ENCODE results near the gene ZC3H18. TPM values are rescaled to one million over a fixed set of nuclear protein-coding genes. Genes with fewer than 3 reads are reported as not detected.
"Not testable (repeated sequence)": the region's sequence is repeated elsewhere in the genome, so short reads cannot be mapped to it uniquely, and the experiment has no call there.

Gene ZC3H18
- total RNA-seq, 1 donor from 2014 or later: 14.6 TPM

DNA sequence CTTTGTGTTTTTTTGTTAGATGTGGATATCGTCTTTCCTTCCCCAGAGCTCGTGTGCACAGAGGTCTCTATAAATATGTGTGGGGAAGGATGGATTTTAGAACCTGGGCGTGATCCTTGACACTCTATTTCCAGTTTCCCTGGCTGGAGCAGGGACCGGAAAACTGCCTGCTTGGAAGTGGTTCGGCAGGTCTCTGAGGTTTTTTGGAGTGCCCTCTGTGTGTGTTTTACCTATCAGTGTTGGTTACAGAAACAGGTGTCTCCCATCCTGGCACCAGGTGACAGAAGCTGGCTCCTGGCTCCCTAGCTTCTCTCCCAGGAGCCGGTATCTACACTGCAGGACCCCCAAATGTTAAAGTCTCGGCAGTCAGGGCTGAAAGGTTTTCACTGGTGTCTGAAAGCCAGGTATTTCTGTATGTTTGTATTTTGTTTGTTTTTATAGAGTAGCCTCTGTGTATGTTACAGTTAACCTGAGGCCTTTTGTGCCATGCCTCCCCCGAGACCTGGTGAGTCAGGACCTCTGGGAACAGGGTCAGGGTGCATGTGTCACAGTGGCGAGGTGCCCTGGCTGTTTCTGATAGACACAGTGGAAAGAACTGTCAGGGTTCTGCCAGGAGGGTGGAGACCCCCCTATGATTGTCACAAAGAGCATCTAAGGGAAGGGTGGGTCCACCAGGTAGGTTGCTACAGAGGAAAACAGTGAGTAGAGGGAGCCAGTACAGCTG, 31.3 kb downstream of the ZC3H18 start:
- H3K4me1 ChIP-seq (ENCODE audit: control insufficient read depth in 3 of 3, insufficient read depth in 3 of 3, low read length in 3 of 3): peaks cover 4 to 16% (median 8%) of the 10 kb centered on the region in 3 donors
- H3K27ac ChIP-seq (ENCODE audit: low read depth, low read length): no peak overlapping the region
- no peak overlapping the region for H3K9ac ChIP-seq (ENCODE audit: low read depth in 1 of 3, low read length in 3 of 3)
- H3K9me3 ChIP-seq (ENCODE audit: control insufficient read depth in 3 of 3, low read length in 3 of 3): no peaks in the 10 kb centered on the region
- peaks cover 45 to 50% (median 48%) of the 10 kb centered on the region in 3 donors for H3K36me3 ChIP-seq (ENCODE audit: control insufficient read depth in 3 of 3, insufficient read depth in 3 of 3, low read length in 3 of 3)
- H3K27me3 ChIP-seq (ENCODE audit: control insufficient read depth in 3 of 3, insufficient read depth in 3 of 3, low read length in 3 of 3): no peaks in the 10 kb centered on the region
- no peak overlapping the region for H3K4me3 ChIP-seq (ENCODE audit: low read length in 3 of 3)

DNA sequence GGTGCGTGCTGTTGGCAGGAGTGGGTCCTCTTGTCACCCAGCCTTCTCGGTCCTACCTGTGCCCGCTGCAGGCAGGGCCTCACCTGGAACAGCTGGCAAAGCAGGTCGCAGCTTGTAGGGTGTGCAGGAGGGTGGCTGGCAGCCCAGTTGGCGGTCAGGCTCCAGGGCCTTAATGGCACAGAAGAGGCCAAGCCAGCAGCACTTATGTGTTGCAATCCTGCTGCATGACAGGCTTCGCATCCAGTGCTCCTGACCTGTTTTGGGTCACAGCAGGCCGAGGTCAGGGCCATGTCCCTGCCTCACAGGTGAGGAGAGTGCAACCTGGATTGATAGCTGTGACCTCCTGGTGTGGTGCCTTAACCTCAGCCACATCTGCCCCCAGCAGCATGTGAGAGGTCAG, 31.9 kb downstream of the ZC3H18 start:
- H3K27ac ChIP-seq (ENCODE audit: low read depth, low read length): no peak overlapping the region
- no peaks in the 10 kb centered on the region for H3K9me3 ChIP-seq (ENCODE audit: control insufficient read depth in 3 of 3, low read length in 3 of 3)
- no peak overlapping the region for H3K4me3 ChIP-seq (ENCODE audit: low read length in 3 of 3)
- peaks cover 50 to 54% (median 54%) of the 10 kb centered on the region in 3 donors for H3K36me3 ChIP-seq (ENCODE audit: control insufficient read depth in 3 of 3, insufficient read depth in 3 of 3, low read length in 3 of 3)
- H3K4me1 ChIP-seq (ENCODE audit: control insufficient read depth in 3 of 3, insufficient read depth in 3 of 3, low read length in 3 of 3): peaks cover 4 to 16% (median 8%) of the 10 kb centered on the region in 3 donors
- no peaks in the 10 kb centered on the region for H3K27me3 ChIP-seq (ENCODE audit: control insufficient read depth in 3 of 3, insufficient read depth in 3 of 3, low read length in 3 of 3)
- no peak overlapping the region for H3K9ac ChIP-seq (ENCODE audit: low read depth in 1 of 3, low read length in 3 of 3)

DNA sequence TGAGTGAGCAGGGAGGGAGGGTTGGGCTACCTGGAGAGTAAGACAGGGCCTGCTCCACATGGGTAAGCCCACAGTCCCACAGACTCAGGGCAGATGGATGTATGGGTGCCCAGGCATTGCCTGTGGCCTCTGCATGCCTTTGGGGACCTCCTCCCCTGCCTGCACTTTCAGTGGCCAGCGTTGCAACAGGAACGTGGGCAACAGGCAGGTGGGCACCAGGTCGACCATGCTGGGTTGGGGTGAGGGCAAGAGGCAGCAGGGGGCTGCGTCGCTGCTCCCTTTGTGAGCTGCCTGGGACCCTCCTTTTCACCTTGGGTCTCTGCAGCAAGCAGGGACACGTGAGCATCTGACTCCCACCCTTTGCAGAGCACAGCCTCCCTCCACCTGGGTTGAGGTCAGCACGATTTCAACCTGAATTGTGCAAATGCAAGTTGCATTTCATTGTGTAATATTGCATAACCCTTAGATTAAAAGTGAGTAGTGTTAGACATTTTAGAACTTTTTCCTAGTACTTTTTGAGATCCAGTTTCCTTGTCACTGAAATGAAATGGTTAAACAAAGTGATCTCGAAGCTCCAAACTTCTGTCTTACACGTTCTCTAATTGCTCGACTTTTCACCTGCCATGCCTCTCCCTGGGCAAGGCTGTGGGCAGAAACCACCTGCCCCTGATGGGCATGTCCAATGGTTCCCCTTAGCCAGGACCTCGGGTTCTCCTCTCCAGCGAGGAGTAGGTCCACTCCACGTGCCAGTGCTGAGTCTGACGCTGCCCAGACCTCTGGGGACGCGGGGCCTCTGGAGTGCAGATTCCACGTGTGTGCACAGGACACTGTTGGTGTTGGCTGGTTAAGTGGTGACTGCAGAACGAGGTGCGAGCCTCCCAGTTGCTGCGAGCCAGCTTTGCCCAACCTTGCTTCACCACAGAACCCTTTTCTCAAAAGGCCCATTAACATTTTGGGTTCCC, 35.3 kb downstream of the ZC3H18 start:
- Histone ChIP-seq H3K9me3 (ENCODE audit: control insufficient read depth in 3 of 3, low read length in 3 of 3) (no peaks in the 10 kb centered on the region), H3K9ac (ENCODE audit: low read depth in 1 of 3, low read length in 3 of 3) (no peak overlapping the region), H3K4me1 (ENCODE audit: control insufficient read depth in 3 of 3, insufficient read depth in 3 of 3, low read length in 3 of 3) (no peaks in the 10 kb centered on the region), H3K4me3 (ENCODE audit: low read length in 3 of 3) (no peak overlapping the region), H3K27ac (ENCODE audit: low read depth, low read length) (no peak overlapping the region), H3K36me3 (ENCODE audit: control insufficient read depth in 3 of 3, insufficient read depth in 3 of 3, low read length in 3 of 3) (peaks cover 39 to 51% (median 42%) of the 10 kb centered on the region in 3 donors), H3K27me3 (ENCODE audit: control insufficient read depth in 3 of 3, insufficient read depth in 3 of 3, low read length in 3 of 3) (no peaks in the 10 kb centered on the region)

DNA sequence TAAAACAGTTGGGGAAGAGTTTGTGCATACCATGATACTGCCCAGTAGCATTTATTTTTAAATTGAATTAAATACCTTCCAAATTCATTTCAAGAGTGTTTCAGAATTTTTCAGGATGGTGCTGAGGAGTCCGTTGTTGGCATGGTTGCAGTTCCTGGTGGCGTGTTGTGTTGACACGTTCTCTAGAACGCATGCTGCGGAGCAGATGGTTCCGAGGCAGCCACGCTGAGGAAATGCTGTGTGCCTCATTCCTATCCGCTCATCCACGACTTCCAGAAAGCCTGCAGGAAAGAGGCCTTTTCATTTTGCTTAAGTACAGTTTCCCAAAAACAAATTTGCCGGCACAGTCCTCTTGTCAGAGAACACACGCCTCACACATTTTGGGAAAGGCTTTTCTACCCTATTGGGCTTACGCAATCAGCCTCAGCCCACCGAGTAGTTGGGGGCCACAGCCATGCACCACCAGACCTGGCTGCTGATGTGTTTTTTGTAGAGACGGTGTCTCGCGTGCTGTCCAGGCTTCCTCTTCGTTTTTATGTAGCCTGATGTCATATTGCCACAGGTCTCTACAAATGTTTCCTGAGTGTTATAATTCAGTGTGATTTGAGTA, 36.0 kb downstream of the ZC3H18 start:
- Histone ChIP-seq H3K9ac (ENCODE audit: low read depth in 1 of 3, low read length in 3 of 3) (no peak overlapping the region), H3K27ac (ENCODE audit: low read depth, low read length) (no peak overlapping the region), H3K27me3 (ENCODE audit: control insufficient read depth in 3 of 3, insufficient read depth in 3 of 3, low read length in 3 of 3) (no peaks in the 10 kb centered on the region), H3K4me1 (ENCODE audit: control insufficient read depth in 3 of 3, insufficient read depth in 3 of 3, low read length in 3 of 3) (no peaks in the 10 kb centered on the region), H3K4me3 (ENCODE audit: low read length in 3 of 3) (no peak overlapping the region), H3K36me3 (ENCODE audit: control insufficient read depth in 3 of 3, insufficient read depth in 3 of 3, low read length in 3 of 3) (peaks cover 41 to 48% (median 42%) of the 10 kb centered on the region in 3 donors), H3K9me3 (ENCODE audit: control insufficient read depth in 3 of 3, low read length in 3 of 3) (no peaks in the 10 kb centered on the region)

DNA sequence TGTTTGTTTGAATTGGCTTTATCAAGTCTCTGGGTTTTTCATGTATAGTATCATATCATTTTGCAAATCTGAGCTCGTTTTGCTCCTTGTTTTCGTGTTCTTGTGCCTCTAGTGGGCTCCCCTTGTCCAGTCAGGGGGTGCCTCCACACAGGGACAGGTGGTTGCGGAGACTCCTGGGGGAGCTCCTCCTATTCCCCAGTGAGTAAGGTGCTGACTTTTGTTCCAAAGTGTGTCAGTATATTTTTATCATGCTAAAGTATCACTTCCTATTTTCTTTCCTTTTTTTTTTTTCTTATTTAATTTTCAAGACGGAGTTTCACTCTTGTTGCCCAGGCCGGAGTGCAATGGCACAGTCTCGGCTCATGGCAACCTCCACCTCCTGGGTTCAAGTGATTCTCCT, 37.9 kb downstream of the ZC3H18 start:
- H3K4me3 ChIP-seq (ENCODE audit: low read length in 3 of 3): no peak overlapping the region
- no peaks in the 10 kb centered on the region for H3K4me1 ChIP-seq (ENCODE audit: control insufficient read depth in 3 of 3, insufficient read depth in 3 of 3, low read length in 3 of 3)
- H3K27me3 ChIP-seq (ENCODE audit: control insufficient read depth in 3 of 3, insufficient read depth in 3 of 3, low read length in 3 of 3): no peaks in the 10 kb centered on the region
- H3K9ac ChIP-seq (ENCODE audit: low read depth in 1 of 3, low read length in 3 of 3): no peak overlapping the region
- H3K36me3 ChIP-seq (ENCODE audit: control insufficient read depth in 3 of 3, insufficient read depth in 3 of 3, low read length in 3 of 3): peaks cover 39 to 42% (median 40%) of the 10 kb centered on the region in 3 donors
- no peak overlapping the region for H3K27ac ChIP-seq (ENCODE audit: low read depth, low read length)
- H3K9me3 ChIP-seq (ENCODE audit: control insufficient read depth in 3 of 3, low read length in 3 of 3): no peaks in the 10 kb centered on the region

DNA sequence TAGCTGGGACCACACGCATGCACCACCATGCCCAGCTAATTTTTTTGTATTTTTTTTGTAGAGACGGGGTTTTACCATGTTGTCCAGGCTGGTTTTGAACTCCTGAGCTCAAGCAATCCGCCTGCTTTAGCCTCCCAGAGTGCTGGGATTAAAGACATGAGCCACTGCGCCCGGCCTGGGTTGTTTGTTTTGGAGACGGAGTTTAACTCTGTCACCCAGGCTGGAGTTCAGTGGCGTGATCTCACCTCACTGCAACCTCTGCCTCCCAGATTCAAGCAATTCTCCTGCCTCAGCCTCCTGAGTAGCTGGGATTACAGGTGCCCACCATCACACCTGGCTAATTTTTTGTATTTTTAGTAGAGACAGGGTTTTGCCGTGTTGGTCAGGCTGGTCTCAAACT, 39.2 kb downstream of the ZC3H18 start:
- not testable (repeated sequence) for H3K27ac ChIP-seq (ENCODE audit: low read depth, low read length); H3K9ac ChIP-seq (ENCODE audit: low read depth in 1 of 3, low read length in 3 of 3); H3K4me3 ChIP-seq (ENCODE audit: low read length in 3 of 3); H3K9me3 ChIP-seq (ENCODE audit: control insufficient read depth in 3 of 3, low read length in 3 of 3); H3K27me3 ChIP-seq (ENCODE audit: control insufficient read depth in 3 of 3, insufficient read depth in 3 of 3, low read length in 3 of 3); H3K4me1 ChIP-seq (ENCODE audit: control insufficient read depth in 3 of 3, insufficient read depth in 3 of 3, low read length in 3 of 3)
- peaks cover 39 to 45% (median 44%) of the 10 kb centered on the region in 3 donors for H3K36me3 ChIP-seq (ENCODE audit: control insufficient read depth in 3 of 3, insufficient read depth in 3 of 3, low read length in 3 of 3)

DNA sequence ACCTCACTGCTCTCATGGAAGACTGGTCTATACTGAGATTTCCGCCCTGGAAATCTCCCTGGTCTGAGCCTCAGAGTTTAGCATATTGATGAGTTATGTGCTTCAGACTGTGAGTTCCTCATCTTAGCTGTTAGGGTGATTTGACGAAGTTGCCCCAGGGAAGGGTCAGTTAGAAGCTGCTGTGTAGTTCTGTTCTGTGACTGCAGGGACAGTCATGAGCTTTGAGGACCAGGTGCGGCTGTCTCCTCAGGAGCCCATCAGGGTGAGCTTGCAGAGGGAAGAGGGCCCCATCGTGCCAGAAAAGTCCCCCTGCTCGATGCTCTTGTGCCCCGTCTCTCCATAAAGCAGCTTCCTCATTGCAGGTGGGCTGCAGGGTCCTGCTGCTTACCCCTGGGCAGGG, 39.9 kb downstream of the ZC3H18 start:
- Histone ChIP-seq H3K27ac (ENCODE audit: low read depth, low read length) (no peak overlapping the region), H3K9ac (ENCODE audit: low read depth in 1 of 3, low read length in 3 of 3) (no peak overlapping the region), H3K36me3 (ENCODE audit: control insufficient read depth in 3 of 3, insufficient read depth in 3 of 3, low read length in 3 of 3) (peaks cover 39 to 45% (median 40%) of the 10 kb centered on the region in 3 donors), H3K4me1 (ENCODE audit: control insufficient read depth in 3 of 3, insufficient read depth in 3 of 3, low read length in 3 of 3) (peaks cover 0 to 6% (median 0%) of the 10 kb centered on the region in 3 donors), H3K27me3 (ENCODE audit: control insufficient read depth in 3 of 3, insufficient read depth in 3 of 3, low read length in 3 of 3) (no peaks in the 10 kb centered on the region), H3K4me3 (ENCODE audit: low read length in 3 of 3) (no peak overlapping the region), H3K9me3 (ENCODE audit: control insufficient read depth in 3 of 3, low read length in 3 of 3) (no peaks in the 10 kb centered on the region)

DNA sequence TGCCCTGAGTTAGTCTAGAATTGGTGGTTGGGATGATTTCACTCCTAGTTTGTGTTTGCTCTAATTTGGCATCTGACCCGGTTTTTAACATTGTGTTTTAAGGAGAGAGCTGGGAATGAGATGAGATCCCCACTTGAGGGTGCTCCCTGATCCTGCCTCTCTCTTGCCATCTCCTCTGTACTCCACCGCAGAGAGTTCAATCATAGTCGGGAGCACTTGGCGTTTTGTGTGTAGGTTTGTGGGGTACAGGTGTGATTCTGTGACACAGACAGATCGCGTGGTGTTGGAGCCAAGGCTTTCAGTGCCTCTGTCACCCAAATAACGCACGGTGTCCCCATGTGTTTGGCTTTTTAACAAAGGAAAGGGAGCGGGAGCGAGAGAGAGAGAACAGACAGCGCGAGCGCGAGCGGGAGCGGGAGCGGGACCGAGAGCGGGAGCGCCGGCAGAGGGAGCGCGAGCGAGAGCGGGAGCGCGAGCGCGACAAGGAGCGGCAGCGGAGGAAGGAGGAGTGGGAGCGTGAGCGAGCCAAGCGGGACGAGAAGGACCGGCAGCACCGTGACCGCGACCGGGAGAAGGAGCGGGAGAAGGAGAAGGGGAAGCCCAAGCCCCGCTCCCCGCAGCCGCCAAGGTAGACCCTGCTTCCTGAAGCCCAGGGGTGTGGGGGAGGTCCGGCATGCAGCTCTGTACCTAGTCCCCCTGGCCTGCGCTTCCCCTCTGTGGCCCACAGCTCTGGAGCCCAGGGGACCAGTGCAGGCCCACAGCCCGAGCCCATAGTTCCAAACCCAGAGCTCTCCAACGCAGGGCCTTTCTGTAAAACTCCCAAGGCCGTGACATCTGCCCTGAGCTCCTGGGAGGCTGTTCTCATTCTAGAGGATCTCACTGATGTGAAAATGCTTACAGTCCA, 41.0 kb downstream of the ZC3H18 start:
- H3K27me3 ChIP-seq (ENCODE audit: control insufficient read depth in 3 of 3, insufficient read depth in 3 of 3, low read length in 3 of 3): no peaks in the 10 kb centered on the region
- H3K36me3 ChIP-seq (ENCODE audit: control insufficient read depth in 3 of 3, insufficient read depth in 3 of 3, low read length in 3 of 3): peaks cover 32 to 37% (median 37%) of the 10 kb centered on the region in 3 donors
- H3K4me1 ChIP-seq (ENCODE audit: control insufficient read depth in 3 of 3, insufficient read depth in 3 of 3, low read length in 3 of 3): peaks cover 0 to 6% (median 2%) of the 10 kb centered on the region in 3 donors
- H3K27ac ChIP-seq (ENCODE audit: low read depth, low read length): no peak overlapping the region
- H3K9me3 ChIP-seq (ENCODE audit: control insufficient read depth in 3 of 3, low read length in 3 of 3): no peaks in the 10 kb centered on the region
- H3K4me3 ChIP-seq (ENCODE audit: low read length in 3 of 3): no peak overlapping the region
- no peak overlapping the region for H3K9ac ChIP-seq (ENCODE audit: low read depth in 1 of 3, low read length in 3 of 3)

DNA sequence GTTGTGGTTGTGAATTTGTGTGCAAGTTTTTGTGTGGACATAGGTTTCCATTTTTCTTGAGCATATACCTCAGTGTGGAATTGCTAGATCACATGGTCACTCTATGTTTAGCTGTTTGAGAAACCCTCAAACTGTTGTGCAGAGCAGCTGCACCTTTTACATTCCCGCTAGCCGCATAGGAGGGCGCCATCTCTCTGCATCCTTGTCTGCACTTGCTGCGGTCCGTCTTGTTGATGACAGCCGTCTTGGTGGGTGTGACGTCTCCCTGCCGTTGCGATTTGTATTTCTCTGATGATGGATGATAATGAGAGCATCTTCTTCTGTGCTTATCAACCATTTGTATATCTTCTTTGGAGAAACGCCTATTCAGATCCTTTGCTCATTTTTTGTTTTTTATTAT, 43.1 kb downstream of the ZC3H18 start:
- H3K27ac ChIP-seq (ENCODE audit: low read depth, low read length): no peak overlapping the region
- H3K27me3 ChIP-seq (ENCODE audit: control insufficient read depth in 3 of 3, insufficient read depth in 3 of 3, low read length in 3 of 3): no peaks in the 10 kb centered on the region
- H3K4me1 ChIP-seq (ENCODE audit: control insufficient read depth in 3 of 3, insufficient read depth in 3 of 3, low read length in 3 of 3): peaks cover 0 to 6% (median 4%) of the 10 kb centered on the region in 3 donors
- no peaks in the 10 kb centered on the region for H3K9me3 ChIP-seq (ENCODE audit: control insufficient read depth in 3 of 3, low read length in 3 of 3)
- H3K36me3 ChIP-seq (ENCODE audit: control insufficient read depth in 3 of 3, insufficient read depth in 3 of 3, low read length in 3 of 3): peaks cover 26 to 29% (median 27%) of the 10 kb centered on the region in 3 donors
- no peak overlapping the region for H3K4me3 ChIP-seq (ENCODE audit: low read length in 3 of 3)
- no peak overlapping the region for H3K9ac ChIP-seq (ENCODE audit: low read depth in 1 of 3, low read length in 3 of 3)

Measured in skeletal muscle tissue (tissue), 4 donors.